ENCODE data around the gene OXLD1. TPM values are rescaled to one million over a fixed set of nuclear protein-coding genes. Genes with fewer than 3 reads are reported as not detected.

OXLD1 gene
- total RNA-seq, 1 experiment from 2014 or later = 37.0 TPM

DNA sequence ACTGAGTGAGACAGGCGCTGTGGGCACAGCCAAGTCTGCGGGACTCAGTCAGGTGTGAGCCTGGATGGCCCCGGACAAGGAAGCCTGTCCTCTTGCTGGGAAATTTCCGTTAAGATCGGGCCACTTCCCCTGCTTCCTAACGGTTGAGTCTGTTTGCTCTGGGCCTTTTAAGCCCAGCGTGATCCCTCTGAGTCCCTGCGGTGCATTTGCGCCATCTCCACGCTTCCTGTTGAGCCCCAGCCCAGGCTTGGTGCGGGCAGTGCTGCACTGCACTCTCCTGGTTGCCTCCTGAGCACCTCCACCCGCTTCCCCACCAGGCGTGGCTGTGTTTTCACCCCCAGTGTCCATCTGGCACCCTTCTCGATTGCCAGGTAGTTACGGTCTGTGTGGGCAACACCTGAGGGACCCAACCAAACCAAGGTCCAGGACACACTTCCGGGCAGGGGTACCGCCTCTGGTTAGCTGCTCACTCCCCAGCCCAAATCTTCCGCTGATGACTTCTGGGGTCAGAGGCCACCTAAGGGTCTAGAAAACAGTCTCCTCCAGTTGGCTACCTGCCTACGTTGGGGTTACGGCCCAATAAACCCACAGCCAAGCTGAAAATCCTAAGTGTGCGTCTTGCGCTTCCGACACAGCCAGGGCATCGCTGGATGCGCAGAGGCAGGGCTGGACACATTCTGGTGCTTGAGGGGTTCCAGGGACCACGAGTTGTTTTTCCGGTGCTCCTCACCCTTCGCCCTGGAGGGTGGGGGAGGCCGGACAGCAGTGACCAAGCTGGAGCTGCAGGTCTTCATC, 44.3 kb upstream of the OXLD1 start:
- H3K36me3 Mint-ChIP-seq (ENCODE audit: insufficient read depth, unreplicated experiment) = peaks cover 85% of the 10 kb centered on the region
- peak overlapping the region; percentile 98 for H3K4me3 Mint-ChIP-seq (ENCODE audit: unreplicated experiment)
- Histone ChIP-seq H3K9me3 (no peaks in the 10 kb centered on the region), H3K4me3 (ENCODE audit: low read depth, low read length) (peak overlapping the region; percentile 65), H3K4me1 (peaks cover 31% of the 10 kb centered on the region), H3K27me3 (replicated peaks; ENCODE audit: control insufficient read depth, insufficient read depth, low read length) (no peaks in the 10 kb centered on the region), H3K36me3 (ENCODE audit: control insufficient read depth, insufficient read depth, low read length) (peaks cover 3% of the 10 kb centered on the region)
- BruUV-seq (replicated peaks) = no TSS peak
- no peak for DNase-seq
- peaks cover 9% of the 10 kb centered on the region for H3K4me1 Mint-ChIP-seq (ENCODE audit: low read depth, unreplicated experiment)
- H3K9me3 Mint-ChIP-seq (ENCODE audit: unreplicated experiment) = no peaks in the 10 kb centered on the region
- no peaks in the 10 kb centered on the region for H3K27me3 Mint-ChIP-seq (ENCODE audit: insufficient read depth, unreplicated experiment)
- ChIA-PET CTCF (interaction anchor here (0.6 to 0.7 kb wide), 2 partner anchors 8 to 40 kb away, joined by 3 to 6 read pairs; no protein-coding TSS in a partner anchor), POLR2A (interaction anchor here (0.7 to 2.1 kb wide), 3 partner anchors 8 to 376 kb away, joined by 3 to 11 read pairs (median 3); partner anchors contain the start of gene MRPL12)
- TF ChIP-seq, protein P1, sequence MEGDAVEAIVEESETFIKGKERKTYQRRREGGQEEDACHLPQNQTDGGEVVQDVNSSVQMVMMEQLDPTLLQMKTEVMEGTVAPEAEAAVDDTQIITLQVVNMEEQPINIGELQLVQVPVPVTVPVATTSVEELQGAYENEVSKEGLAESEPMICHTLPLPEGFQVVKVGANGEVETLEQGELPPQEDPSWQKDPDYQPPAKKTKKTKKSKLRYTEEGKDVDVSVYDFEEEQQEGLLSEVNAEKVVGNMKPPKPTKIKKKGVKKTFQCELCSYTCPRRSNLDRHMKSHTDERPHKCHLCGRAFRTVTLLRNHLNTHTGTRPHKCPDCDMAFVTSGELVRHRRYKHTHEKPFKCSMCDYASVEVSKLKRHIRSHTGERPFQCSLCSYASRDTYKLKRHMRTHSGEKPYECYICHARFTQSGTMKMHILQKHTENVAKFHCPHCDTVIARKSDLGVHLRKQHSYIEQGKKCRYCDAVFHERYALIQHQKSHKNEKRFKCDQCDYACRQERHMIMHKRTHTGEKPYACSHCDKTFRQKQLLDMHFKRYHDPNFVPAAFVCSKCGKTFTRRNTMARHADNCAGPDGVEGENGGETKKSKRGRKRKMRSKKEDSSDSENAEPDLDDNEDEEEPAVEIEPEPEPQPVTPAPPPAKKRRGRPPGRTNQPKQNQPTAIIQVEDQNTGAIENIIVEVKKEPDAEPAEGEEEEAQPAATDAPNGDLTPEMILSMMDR (IDR thresholded peaks at IDR 0.05; ENCODE audit: insufficient read depth in 1 of 2, low read depth in 1 of 2, low read length in 1 of 2, severe bottlenecking in 1 of 2, unreplicated experiment in 1 of 2) = no peak
- intact Hi-C loops (cut with micrococcal nuclease; ENCODE audit: unreplicated experiment) = loop anchor here (1.0 kb wide), 1 partner anchor 7 kb away; the partner anchor contains the start of gene MRPL12
- H3K27ac Mint-ChIP-seq (ENCODE audit: unreplicated experiment) = peak overlapping the region; percentile 89

DNA sequence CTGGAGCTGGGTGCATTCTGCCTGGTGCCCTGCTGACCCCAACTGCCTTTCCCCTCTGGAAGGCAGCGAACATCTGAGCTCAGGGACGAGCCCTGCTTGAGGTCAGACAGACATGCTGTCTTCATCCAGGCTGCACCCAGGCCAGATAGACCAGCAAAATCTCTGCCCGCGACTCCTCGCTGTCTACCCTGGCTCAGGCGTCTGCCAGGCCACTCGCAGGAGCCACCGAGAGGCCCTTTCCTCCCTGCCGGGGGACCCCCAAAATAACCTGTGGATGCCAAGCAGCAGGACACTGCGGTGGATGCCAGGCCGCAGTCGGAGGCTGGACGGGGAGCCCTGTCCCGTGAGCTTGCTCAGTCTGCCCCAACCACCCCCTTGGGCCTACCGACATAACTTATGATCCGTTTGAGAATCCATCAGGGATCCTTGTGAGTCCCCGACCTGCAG, 42.4 kb upstream of the OXLD1 start:
- BruUV-seq (replicated peaks) = no TSS peak
- intact Hi-C loops (cut with micrococcal nuclease; ENCODE audit: unreplicated experiment) = no loop called here
- no peaks in the 10 kb centered on the region for H3K27me3 ChIP-seq (replicated peaks; ENCODE audit: control insufficient read depth, insufficient read depth, low read length)
- POLR2A ChIA-PET = interaction anchor here (0.9 kb wide), 1 partner anchor 25 kb away, joined by 3 read pairs; the partner anchor contains the start of genes ARL16 and HGS
- TF ChIP-seq, protein P1 (IDR thresholded peaks at IDR 0.05; ENCODE audit: insufficient read depth in 1 of 2, low read depth in 1 of 2, low read length in 1 of 2, severe bottlenecking in 1 of 2, unreplicated experiment in 1 of 2) = no peak
- CTCF ChIA-PET = no interaction called here
- H3K9me3 ChIP-seq = no peaks in the 10 kb centered on the region
- DNase-seq = no peak
- no peaks in the 10 kb centered on the region for H3K27me3 Mint-ChIP-seq (ENCODE audit: insufficient read depth, unreplicated experiment)
- no peak overlapping the region for H3K4me3 Mint-ChIP-seq (ENCODE audit: unreplicated experiment)
- peaks cover 34% of the 10 kb centered on the region for H3K4me1 ChIP-seq
- H3K9me3 Mint-ChIP-seq (ENCODE audit: unreplicated experiment) = no peaks in the 10 kb centered on the region
- no peak overlapping the region for H3K4me3 ChIP-seq (ENCODE audit: low read depth, low read length)
- peaks cover 9% of the 10 kb centered on the region for H3K4me1 Mint-ChIP-seq (ENCODE audit: low read depth, unreplicated experiment)
- H3K27ac Mint-ChIP-seq (ENCODE audit: unreplicated experiment) = peak overlapping the region; percentile 53
- H3K36me3 ChIP-seq (ENCODE audit: control insufficient read depth, insufficient read depth, low read length) = peaks cover 4% of the 10 kb centered on the region
- H3K36me3 Mint-ChIP-seq (ENCODE audit: insufficient read depth, unreplicated experiment) = peaks cover 94% of the 10 kb centered on the region

DNA sequence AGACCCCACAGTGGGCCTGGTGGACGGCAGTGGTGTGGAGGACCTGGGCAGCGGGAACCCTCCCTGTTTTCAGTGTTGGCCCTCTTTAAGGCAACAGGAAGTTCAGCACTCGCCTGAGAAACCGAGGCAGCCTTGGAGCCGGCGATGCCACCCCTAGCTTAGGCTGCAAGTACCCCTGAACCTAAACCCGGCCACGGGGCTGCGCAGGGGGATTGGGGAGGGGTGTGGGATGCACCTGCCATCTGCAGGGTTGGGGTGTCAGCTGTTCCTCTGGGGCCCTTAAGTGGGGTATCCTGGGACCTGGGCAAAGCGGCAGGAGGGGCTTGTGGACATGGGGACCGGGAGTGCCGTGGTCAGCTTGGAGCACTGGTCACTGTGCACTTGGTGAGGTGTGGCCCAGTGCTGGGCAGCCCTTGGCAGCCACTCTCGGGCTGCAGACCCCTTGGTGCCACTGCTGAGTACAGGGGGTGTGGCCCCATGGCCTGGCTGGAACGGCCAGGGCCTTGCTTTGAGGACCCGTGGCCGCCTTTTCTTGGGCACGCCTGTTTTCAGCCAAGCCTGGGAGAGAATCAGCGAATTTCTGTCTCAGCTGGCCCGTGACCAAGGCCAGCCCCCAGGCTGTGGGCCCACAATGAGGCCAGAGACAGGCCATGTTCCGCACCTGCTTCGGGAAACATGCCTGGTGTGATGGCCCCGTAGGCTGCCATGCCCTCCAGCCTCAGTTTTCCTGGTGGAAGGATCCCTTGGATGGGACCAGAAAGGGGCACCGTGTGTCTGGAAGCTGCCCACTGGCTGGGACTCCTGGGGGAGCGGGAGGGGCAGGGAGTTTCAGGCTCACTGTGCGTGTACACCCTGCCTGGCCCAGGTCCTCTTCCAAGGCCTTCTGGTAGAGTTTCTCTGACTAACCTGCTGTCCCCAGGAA, 41.6 kb upstream of the OXLD1 start:
- TF ChIP-seq, protein P1 (IDR thresholded peaks at IDR 0.05; ENCODE audit: insufficient read depth in 1 of 2, low read depth in 1 of 2, low read length in 1 of 2, severe bottlenecking in 1 of 2, unreplicated experiment in 1 of 2) = no peak
- intact Hi-C loops (cut with micrococcal nuclease; ENCODE audit: unreplicated experiment) = no loop called here
- Mint-ChIP-seq H3K27ac (ENCODE audit: unreplicated experiment) (peak overlapping the region; percentile 53), H3K27me3 (ENCODE audit: insufficient read depth, unreplicated experiment) (no peaks in the 10 kb centered on the region), H3K4me1 (ENCODE audit: low read depth, unreplicated experiment) (peaks cover 9% of the 10 kb centered on the region), H3K9me3 (ENCODE audit: unreplicated experiment) (no peaks in the 10 kb centered on the region), H3K4me3 (ENCODE audit: unreplicated experiment) (no peak overlapping the region), H3K36me3 (ENCODE audit: insufficient read depth, unreplicated experiment) (peaks cover 94% of the 10 kb centered on the region)
- no TSS peak for BruUV-seq (replicated peaks)
- peaks cover 4% of the 10 kb centered on the region for H3K36me3 ChIP-seq (ENCODE audit: control insufficient read depth, insufficient read depth, low read length)
- ChIA-PET CTCF (no interaction called here), POLR2A (interaction anchor here (0.9 to 1.0 kb wide), 2 partner anchors 24 to 25 kb away, joined by 3 to 5 read pairs; partner anchors contain the start of genes ARL16 and HGS)
- H3K9me3 ChIP-seq = no peaks in the 10 kb centered on the region
- no peak overlapping the region for H3K4me3 ChIP-seq (ENCODE audit: low read depth, low read length)
- DNase-seq = no peak
- H3K4me1 ChIP-seq = peaks cover 27% of the 10 kb centered on the region
- no peaks in the 10 kb centered on the region for H3K27me3 ChIP-seq (replicated peaks; ENCODE audit: control insufficient read depth, insufficient read depth, low read length)
